DND-41 (cell line): Measurements from ENCODE around the gene PDHB.

Source experiments
- ATAC-seq: fragments of 200-7000 bp; cut with Tn5 transposase; 3 replicates; pipeline ENCODE4 v1.9.1; 2021; ENCODE audit warnings: low read depth; ENCODE audit not compliant: insufficient read depth
- DNase-seq: peaks from one replicate; pipeline ENCODE4 v3.0.0-alpha.2; 2020
- H2AFZ ChIP-seq: 2 replicates; pipeline ENCODE4 v1.6.0; 2012; ENCODE audit warnings: low read depth, low read length
- H3K27ac ChIP-seq: 2 replicates; pipeline ENCODE4 v1.5.1; 2012; ENCODE audit warnings: low read length, inconsistent platforms
- H3K27me3 ChIP-seq: fragments of 200-600 bp; sonication (generic); 2 replicates; pipeline ENCODE4 v1.6.0; 2012; ENCODE audit warnings: low read length, mild to moderate bottlenecking, inconsistent platforms; ENCODE audit not compliant: insufficient read depth, poor library complexity
- H3K36me3 ChIP-seq: 2 replicates; pipeline ENCODE4 v1.5.1; 2012; ENCODE audit warnings: low read length, inconsistent platforms; ENCODE audit not compliant: insufficient read depth
- H3K4me1 ChIP-seq: 2 replicates; pipeline ENCODE4 v1.5.1; 2012; ENCODE audit warnings: mild to moderate bottlenecking, low read length; ENCODE audit not compliant: insufficient read depth
- H3K4me2 ChIP-seq: 2 replicates; pipeline ENCODE4 v1.6.0; 2012; ENCODE audit warnings: mild to moderate bottlenecking, moderate library complexity, low read length, inconsistent platforms; ENCODE audit not compliant: insufficient read depth
- H3K4me3 ChIP-seq, 2 experiments: fragments of 200-600 bp in 1 of 2; shearing (Covaris generic) in 1 of 2; 2 replicates each; pipeline ENCODE4 v1.5.1; 2012 to 2016; ENCODE audit warnings: inconsistent platforms in 2 of 2, low read length in 2 of 2, mild to moderate bottlenecking in 2 of 2, low read depth in 1 of 2, moderate library complexity in 1 of 2
- H3K79me2 ChIP-seq: 2 replicates; pipeline ENCODE4 v1.6.0; 2012; ENCODE audit warnings: low read length, inconsistent platforms; ENCODE audit not compliant: insufficient read depth
- H3K9ac ChIP-seq: 2 replicates; pipeline ENCODE4 v1.6.0; 2012; ENCODE audit warnings: low read depth, mild to moderate bottlenecking, inconsistent platforms, low read length, moderate library complexity
- H3K9me3 ChIP-seq: 2 replicates; pipeline ENCODE4 v1.5.1; 2012; ENCODE audit warnings: low read length, moderate library complexity, mild to moderate bottlenecking, inconsistent platforms; ENCODE audit not compliant: insufficient read depth, severe bottlenecking
- H4K20me1 ChIP-seq: 2 replicates; pipeline ENCODE4 v1.6.0; 2012; ENCODE audit warnings: low read length; ENCODE audit not compliant: insufficient read depth
- CTCF ChIP-seq: IDR thresholded peaks from 2 replicates; pipeline ENCODE4 v1.5.1; 2012; ENCODE audit warnings: borderline replicate concordance, low read length, moderate library complexity, mild to moderate bottlenecking; ENCODE audit not compliant: poor library complexity, severe bottlenecking; ENCODE audit errors: extremely low read depth
- EZH2 ChIP-seq: IDR thresholded peaks from 3 replicates; pipeline ENCODE4 v1.6.1; 2012; ENCODE audit warnings: borderline replicate concordance, low read depth, mild to moderate bottlenecking, moderate library complexity, low read length, inconsistent platforms; ENCODE audit not compliant: severe bottlenecking

The PDHB gene

GRCh38 chr3:58377750-58378149 lies 55.9 kb downstream of the PDHB start:
- Histone ChIP-seq H3K27ac (no peak overlapping the region), H3K27me3 (no peaks in the 10 kb centered on the region), H3K36me3 (peaks cover 25% of the 10 kb centered on the region), H3K79me2 (peaks cover 43% of the 10 kb centered on the region), H2AFZ (no peak overlapping the region), H3K9ac (no peak overlapping the region), H3K4me1 (no peaks in the 10 kb centered on the region), H4K20me1 (no peaks in the 10 kb centered on the region), H3K4me3 (no peak overlapping the region), H3K4me2 (no peak overlapping the region), H3K9me3 (no peaks in the 10 kb centered on the region)
- no peak for TF ChIP-seq EZH2
- TF ChIP-seq CTCF: no peak
- DNase-seq (no peak), ATAC-seq (no peak)
